H54 (cell line): ENCODE data around the gene MCOLN3.
A peak's percentile ranks its signal among the peaks of the same experiment; 100 is the strongest.

Experiments
- DNase-seq: peaks from one replicate; pipeline ENCODE4 v3.0.0; 2011; ENCODE audit warnings: low spot score, mixed read lengths; ENCODE audit not compliant: insufficient read length
- FAIRE-seq: peaks from 3 replicates; lab custom pipeline; 2011; peaks lifted over from hg19 to GRCh38; lab: Jason Lieb, UNC
- POLR2A ChIP-seq: IDR thresholded peaks from 2 replicates; pipeline ENCODE4 v1.6.1; 2011; ENCODE audit warnings: low read depth, mild to moderate bottlenecking, low read length

Gene MCOLN3, protein sequence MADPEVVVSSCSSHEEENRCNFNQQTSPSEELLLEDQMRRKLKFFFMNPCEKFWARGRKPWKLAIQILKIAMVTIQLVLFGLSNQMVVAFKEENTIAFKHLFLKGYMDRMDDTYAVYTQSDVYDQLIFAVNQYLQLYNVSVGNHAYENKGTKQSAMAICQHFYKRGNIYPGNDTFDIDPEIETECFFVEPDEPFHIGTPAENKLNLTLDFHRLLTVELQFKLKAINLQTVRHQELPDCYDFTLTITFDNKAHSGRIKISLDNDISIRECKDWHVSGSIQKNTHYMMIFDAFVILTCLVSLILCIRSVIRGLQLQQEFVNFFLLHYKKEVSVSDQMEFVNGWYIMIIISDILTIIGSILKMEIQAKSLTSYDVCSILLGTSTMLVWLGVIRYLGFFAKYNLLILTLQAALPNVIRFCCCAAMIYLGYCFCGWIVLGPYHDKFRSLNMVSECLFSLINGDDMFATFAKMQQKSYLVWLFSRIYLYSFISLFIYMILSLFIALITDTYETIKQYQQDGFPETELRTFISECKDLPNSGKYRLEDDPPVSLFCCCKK

DNA sequence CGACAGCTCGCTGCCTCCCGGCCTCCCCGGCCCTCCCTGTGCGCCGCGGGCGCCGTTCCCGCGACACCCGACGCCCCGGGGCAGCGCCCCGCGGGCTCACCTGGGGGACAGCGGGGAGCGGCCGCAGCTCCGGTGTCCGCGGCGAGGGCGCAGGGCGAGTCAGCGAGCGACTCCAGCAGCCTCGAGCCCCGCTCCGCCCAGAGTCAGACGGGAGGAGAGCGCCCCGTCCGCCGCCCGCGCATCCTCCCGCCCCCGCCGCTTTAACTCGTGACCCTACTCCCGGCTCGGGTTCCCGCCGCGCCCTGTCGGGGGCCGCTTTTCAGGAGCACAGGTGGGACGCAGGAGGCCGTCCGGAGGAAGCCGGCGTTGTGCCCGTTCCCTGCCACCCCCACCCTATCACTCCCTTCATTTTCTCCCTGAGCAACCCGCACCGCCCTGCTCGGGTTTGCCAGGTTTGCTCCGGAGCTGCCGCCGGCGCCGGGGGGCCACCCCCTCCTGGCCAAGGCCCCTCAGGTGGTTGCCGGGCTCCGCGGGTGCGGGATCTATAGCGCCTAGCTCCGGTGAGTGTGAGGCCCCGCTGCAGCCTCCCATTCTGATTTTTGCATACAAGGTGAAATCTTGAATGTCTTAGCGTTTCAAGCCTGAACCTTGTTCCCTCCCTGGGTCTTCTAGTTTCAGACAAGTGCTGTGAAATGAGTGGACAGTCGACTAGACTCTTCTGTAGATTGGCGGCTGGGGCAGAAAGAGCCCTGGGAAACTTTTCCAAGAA is at the start of gene MCOLN3:
Gene MCOLN3 (minus strand): TSS at position 205 of the 769 bp plus-strand sequence. CDS start 3,140 bp downstream, outside the sequence.
- peak; percentile 49 for DNase-seq
- TF ChIP-seq POLR2A, result no peak
- no peak for FAIRE-seq

DNA sequence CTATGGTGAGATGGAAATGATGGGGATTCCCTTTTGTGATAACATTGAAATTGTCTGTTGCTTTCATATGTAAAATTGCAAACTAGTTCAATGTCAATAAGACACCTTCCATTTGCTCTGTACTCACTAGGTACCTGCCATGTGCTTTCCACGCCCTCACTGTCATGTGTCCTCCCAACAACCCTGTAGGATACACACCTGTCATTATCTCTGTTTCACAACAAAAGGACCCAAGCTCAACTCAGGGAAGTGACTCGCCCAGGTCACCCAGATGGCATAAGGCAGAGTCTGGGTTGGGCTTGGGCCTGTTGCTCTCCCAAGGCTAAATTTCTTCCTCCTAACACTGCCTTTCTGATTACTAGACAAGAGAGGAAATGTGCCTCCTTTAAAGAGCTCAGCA is 45.3 kb upstream of the MCOLN3 start:
- no peak for TF ChIP-seq POLR2A
- DNase-seq, result no peak
- no peak for FAIRE-seq

DNA sequence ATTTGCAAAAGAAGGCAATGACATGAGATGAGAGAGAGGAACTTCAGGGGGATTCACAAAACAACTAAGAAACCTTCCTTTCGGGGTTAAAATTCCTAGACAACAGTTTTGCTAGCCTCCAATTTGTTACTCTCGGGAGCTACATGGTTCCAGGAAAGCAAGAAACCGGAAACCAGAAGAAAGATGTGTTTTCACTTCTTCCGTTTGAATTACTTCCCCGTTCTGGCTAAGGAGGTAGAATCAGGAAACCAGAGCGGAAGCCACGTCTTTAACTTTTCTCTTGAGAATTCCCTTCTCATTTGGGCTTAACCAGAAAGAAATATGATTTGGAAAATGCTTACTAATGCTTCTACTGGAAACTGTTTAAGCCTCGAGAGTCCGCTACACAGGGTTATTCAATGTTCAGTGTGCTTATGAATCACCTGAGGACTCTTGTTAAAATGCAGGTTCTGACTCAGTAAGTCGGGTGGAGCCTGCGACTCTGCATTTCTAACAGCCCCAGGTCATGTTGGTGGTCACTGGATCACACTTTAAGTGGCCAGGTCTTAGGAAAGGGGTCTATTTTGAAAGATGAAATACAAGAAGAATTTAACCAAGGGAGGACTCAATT is 43.5 kb upstream of the MCOLN3 start:
- no peak for TF ChIP-seq POLR2A
- peak; percentile 33 for FAIRE-seq
- no peak for DNase-seq

DNA sequence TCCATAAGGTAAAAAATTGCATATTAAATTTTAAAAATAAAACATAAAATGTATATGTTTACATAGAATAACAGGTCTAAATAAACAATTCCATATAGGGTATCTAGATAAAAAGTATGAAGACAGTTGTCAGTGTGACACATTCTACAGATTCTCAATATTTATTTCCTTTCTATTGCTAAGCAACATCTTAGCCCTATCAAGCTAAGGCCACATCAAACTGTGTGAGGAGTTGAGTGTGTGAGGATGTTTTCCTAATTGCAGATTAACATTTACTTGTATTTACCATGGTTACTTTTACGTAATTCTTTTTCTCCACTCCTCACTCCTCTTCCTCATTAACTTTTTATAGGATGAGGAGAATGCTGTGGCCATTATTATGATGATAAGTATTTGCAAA is 41.9 kb upstream of the MCOLN3 start:
- DNase-seq, result no peak
- no peak for FAIRE-seq
- no peak for TF ChIP-seq POLR2A

DNA sequence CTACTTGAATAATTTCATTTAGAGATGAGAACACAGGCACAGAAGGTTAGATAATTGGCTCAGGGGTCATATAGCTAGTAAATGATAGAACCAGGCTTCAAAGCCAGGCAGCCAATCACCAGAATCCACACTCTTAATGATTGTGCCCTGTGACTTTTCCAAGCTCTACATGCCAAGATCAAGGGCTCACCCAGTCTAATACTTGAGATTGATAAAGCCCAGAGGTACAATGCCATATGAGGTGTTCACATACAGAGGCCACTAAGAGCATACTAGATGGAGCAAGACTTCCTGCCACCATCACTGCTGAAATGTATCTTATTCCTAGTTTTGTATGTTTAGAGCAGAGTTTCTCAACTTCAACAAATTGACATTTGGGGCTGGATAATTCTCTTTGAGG is 40.9 kb upstream of the MCOLN3 start:
- TF ChIP-seq POLR2A, result no peak
- FAIRE-seq, result no peak

DNA sequence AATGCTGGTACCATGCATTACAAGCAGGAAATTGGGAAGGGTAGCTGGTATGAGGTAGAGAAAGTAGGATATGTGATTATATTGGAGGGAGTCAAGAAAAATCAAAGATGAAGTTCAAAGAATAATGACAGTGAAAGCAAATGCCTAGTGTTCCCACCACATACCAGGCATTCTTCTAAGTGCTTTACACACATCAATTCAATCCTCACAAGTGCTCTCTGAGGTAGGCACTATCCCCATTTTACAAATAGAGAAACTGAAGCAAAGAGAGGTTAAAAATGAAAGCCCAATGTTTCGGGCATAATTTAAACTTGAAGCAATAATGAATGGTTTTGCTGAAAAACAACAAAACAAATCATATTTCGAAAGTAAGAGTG is 40.1 kb upstream of the MCOLN3 start:
- peak; percentile 36 for FAIRE-seq
- TF ChIP-seq POLR2A, result no peak
- no peak for DNase-seq

More for the DNA sequence above, 40.9 kb upstream of the MCOLN3 start:
- DNase-seq, result no peak

DNA sequence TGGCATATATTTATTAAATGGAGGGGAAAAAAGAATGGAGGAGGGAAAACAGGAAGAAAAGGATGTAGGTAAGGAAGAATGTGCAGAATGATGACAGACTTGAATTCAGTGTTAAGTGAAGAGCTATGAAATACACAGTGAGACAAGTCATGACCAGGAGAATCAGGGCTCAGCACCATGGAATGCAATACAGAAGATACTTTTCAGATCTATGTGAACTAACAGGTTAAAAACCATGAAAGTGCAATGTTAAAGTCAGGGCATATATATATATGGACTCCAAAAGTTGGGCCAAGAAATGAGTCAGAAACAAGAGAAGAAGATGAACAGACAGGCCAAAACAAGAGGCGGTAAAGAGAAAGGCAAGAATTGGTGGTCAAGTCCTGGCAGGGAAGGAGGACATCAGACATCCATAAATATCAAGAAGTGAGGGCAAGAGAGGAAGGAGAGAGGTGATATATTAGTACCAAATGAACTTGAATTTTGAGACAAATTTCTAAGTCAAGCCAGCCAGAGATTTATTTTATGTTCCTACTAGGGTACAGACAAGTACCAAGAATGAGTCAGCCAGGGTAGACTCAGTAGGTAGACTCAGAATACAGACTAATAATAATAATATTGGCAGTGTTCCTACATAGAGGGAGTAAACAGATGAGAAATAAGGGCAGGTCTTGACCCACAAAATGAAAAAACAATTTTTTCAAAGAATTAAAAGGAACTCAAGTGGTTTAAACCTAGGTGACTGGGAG is 39.5 kb upstream of the MCOLN3 start:
- FAIRE-seq (no peak), DNase-seq (no peak)
- no peak for TF ChIP-seq POLR2A

DNA sequence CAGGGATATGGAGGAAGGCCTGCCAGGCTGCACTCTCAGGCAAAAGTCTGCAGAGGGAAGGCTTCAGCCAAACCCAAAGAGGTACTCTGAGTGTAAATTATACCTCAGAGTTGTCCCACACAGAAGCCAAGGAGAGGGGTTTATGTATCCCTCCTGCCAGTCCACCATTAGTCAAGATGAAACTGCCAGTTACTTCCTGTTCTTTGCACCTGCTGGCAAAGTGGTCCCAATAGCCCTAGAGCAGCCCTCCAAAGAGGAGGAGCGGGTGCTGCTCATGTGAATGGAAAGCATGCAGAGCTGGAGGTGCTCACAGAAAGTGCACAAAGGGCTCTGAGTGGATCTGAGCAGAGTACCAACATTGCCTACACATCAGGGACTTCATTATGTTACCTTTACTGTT is 37.1 kb upstream of the MCOLN3 start:
- TF ChIP-seq POLR2A, result no peak
- no peak for DNase-seq
- no peak for FAIRE-seq

DNA sequence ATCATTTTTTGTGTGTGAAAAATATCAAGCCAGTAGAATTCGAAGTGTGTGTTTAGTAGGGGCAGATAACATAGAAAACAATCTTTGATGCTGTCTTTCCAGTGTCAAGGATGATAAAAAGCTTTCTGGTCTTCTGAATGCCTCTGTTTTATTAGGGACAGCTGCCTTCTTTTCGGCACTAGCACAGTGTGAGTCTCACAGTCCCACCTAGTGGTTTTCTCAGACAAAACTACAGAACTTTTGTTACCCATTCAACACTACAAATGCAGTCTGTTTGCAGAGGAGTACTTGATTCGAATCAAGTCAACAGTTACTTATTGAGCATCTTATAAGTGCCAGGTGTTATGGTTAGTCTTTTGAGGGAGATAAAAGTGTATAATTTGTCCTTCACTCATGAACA is 30.6 kb upstream of the MCOLN3 start:
- TF ChIP-seq POLR2A, result no peak
- no peak for DNase-seq
- FAIRE-seq, result no peak

DNA sequence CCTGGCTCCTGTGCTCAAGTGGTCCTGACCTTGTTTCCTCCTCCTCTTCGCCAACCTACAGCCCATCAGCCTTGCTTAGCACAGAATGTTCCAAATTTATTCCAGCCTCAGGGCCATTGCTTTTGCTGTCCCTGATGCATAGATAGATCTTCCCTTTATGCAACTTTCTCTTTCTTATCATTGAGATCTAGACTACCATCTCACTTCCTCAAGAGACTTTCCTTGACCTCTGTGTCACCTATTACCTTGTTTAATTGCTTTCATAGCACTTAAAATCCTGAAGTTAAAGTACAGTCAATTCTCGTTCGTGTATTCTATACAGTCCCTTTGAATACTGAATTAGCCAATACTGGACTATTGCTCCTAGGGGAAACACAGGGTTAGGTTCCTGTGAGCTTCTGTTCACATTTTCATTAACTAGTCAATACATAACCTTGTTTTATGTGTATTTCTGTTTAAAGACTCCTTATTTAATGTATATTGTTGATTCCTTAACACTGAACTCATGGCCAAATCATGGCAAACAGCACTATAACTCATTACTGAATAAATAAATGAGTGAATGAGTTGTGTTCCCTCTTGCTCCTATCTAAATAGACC is 26.2 kb upstream of the MCOLN3 start:
- FAIRE-seq (no peak), DNase-seq (no peak)
- TF ChIP-seq POLR2A, result no peak

DNA sequence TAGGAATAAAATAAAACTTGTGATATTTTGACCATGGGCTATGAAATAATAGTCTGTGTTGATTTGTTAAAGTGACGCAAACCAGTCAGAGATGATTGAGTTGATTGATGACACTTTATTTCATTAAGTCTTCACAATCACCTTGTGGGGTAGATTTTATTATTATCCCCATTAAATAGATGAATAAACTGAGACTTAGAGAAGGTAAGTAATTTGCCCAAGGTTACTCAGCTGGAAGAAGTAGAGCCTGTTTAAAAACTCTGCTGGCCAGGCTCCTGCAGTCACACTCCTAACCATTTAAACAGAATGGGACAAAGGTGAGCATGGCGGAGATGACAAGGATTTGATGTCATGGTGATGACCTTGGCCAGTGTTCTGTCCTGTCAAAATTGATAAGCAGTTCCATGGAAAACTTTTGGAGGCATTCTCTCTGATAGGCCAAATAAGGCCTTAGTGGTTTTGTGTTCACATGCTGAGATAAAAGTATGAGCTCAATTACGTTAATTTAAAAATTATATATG is 22.7 kb upstream of the MCOLN3 start:
- no peak for TF ChIP-seq POLR2A
- no peak for DNase-seq
- FAIRE-seq, result no peak

DNA sequence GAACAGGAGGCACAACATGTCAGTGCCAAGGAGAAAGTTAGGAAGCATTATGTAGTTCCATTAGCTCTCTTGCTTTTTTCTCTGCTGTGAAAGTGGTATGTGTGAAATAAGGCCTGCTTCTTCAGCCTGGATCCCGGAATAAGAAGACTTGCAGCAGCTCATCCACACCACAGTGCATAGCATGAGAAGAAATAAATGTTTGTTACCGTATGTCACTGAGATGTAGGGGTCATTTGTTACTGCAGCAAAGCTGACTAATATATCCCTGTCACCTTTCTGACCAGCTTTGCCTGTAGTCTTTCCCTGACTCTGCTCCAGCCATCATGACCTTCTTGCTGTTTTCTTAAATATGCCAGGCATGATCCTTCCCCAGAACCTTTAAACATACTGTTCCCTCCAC is 20.5 kb upstream of the MCOLN3 start:
- FAIRE-seq (no peak), DNase-seq (no peak)
- TF ChIP-seq POLR2A, result no peak

DNA sequence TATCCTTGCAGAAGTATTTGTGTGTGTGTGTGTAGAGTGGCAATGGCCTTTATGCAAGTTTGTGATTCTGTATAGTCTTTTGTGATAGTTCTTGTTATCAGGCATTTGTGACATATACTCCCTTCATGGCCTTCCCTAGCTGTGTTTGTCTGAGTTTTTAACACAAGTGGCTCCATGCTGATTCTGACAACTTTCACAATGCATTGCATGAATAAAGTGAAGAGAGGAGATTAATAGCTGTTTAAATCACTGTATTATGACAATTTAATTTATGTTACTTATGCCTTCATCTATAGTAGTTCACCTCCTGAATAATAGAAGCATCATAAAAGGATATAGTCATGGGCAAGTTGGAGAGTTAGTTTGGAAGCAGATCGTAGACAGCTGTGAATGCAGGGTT is 17.2 kb upstream of the MCOLN3 start:
- no peak for TF ChIP-seq POLR2A
- FAIRE-seq (no peak), DNase-seq (no peak)
